ENCODE data around the gene SPAG16.

GRCh38 chr2:213627835-213628460, 343.7 kb downstream of the SPAG16 start:
- no peak for TF ChIP-seq CTCF (conservative IDR thresholded peaks at IDR 0.05)
- TF ChIP-seq ZFX (IDR thresholded peaks at IDR 0.05) = no peak
